Measurements from ENCODE around the gene LEAP2.

LEAP2 gene

DNA sequence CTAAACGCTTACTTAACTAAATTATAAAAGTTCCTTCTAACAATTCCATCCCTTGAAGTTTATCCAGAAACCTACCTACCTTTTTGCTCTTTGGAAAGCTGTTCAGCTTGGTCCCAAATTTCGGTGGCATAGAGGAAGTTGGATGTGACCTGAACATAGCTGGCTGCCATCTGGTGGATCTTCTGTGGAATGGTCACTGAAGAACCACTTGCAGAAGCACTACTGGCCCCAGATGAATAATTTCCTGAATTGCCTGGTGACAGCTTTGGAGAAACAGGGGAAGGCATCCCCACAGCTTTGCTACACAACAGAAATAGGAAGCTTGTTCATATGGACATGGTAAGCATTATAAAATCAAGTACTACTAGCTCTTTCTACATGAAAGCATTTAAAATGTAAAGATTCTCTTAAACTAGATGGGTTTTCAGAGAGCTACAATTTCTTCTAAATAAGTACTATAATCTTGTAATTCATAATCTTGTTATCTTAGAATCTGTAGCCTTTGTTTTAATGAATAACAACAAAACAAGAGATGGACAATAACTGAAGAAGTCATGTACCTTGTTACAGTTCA lies 9.9 kb downstream of the LEAP2 start:
- Histone ChIP-seq H3K27ac (ENCODE audit: low read depth, low read length) (no peak overlapping the region), H3K4me3 (ENCODE audit: low read length) (no peak overlapping the region), H3K9me3 (ENCODE audit: insufficient read depth, low read depth, low read length) (no peaks in the 10 kb centered on the region), H3K4me1 (ENCODE audit: insufficient read depth, low read length) (no peaks in the 10 kb centered on the region), H3K36me3 (ENCODE audit: insufficient read depth, low read length) (peaks cover 100% of the 10 kb centered on the region), H3K9ac (ENCODE audit: low read depth, low read length) (no peak overlapping the region), H3K27me3 (ENCODE audit: insufficient read depth, low read length) (no peaks in the 10 kb centered on the region)
- WGBS: 94% methylated on average over 2 of the region's 2 CpGs

DNA sequence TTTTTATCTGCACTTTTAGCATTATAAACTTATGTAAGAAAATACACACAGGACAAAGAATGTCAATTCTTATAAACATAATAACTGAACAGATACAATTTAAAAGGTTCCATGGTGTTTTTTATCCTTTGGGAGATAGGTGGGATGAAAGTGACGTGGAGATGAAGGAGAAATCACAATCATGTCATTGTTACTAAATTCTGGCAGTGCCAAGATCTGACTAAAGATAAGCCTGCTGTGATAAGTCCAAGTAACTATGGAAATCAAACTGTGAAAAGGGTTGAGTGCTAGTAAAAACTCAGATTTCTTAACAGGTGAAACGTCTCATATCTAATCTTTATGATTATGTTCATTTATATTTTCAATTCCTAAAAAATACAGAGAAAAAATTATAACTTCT lies 11.1 kb downstream of the LEAP2 start:
- Histone ChIP-seq H3K9ac (ENCODE audit: low read depth, low read length) (no peak overlapping the region), H3K27me3 (ENCODE audit: insufficient read depth, low read length) (no peaks in the 10 kb centered on the region), H3K27ac (ENCODE audit: low read depth, low read length) (no peak overlapping the region), H3K4me3 (ENCODE audit: low read length) (no peak overlapping the region), H3K4me1 (ENCODE audit: insufficient read depth, low read length) (no peaks in the 10 kb centered on the region), H3K36me3 (ENCODE audit: insufficient read depth, low read length) (peaks cover 100% of the 10 kb centered on the region), H3K9me3 (ENCODE audit: insufficient read depth, low read depth, low read length) (no peaks in the 10 kb centered on the region)
- 89% methylated on average over 1 of the region's 2 CpGs for WGBS

DNA sequence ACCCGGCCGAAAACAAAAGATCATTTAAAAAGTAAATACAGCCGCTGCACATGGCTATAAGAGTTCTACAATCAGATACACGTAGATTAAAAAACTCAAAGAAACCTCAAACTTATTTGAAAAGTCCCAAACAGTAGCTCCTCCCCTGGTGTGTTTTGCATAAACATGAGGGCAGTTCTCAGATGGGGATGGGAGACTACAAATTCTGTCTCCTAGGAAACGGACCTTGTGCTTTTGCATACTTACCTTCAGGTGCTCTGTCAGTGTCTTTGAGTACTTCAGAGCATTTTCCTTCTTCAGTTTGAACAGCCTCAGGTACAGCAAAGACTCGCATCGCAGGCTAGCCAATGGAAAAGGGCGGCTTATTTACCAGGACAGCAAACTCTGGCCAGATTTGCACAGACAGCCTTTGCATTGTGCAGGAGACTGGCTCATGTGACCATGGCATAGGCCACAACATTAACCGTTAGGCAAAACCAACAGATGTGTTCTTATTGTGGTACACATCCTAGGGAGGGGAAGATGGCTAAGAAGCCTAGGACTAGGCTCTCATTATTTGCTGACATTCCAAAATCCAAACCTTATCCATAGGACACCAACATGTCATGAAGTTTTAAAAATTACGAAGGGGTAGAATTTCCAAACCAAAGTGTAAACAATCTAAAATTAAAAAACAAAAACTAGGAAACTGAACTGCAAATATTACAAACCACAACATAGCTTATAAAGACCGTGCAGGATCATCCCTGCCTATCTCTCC lies 12.8 kb downstream of the LEAP2 start:
- Histone ChIP-seq H3K4me3 (ENCODE audit: low read length) (no peak overlapping the region), H3K9me3 (ENCODE audit: insufficient read depth, low read depth, low read length) (no peaks in the 10 kb centered on the region), H3K27ac (ENCODE audit: low read depth, low read length) (no peak overlapping the region), H3K27me3 (ENCODE audit: insufficient read depth, low read length) (no peaks in the 10 kb centered on the region), H3K36me3 (ENCODE audit: insufficient read depth, low read length) (peaks cover 100% of the 10 kb centered on the region), H3K9ac (ENCODE audit: low read depth, low read length) (no peak overlapping the region), H3K4me1 (ENCODE audit: insufficient read depth, low read length) (no peaks in the 10 kb centered on the region)
- WGBS: 95% methylated on average over 11 of the region's 11 CpGs

DNA sequence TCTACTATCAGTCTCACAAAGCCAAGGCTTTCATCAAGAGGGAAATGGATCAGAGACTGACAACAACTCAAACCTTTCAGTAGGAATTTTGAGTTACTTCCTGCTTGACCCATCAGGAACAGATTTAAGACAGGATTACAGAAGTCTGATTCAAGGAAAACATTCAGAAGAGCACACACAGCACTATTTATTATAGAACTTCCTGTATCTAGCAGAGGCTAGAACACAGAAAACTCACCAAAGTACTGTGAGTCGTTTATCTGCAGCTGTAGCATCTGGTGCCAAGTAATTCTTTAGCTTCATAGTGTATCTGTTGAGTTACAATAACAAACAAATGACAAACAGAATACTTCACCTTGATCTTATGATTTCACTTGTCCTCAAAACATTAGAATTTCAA lies 13.8 kb downstream of the LEAP2 start:
- Histone ChIP-seq H3K9ac (ENCODE audit: low read depth, low read length) (no peak overlapping the region), H3K9me3 (ENCODE audit: insufficient read depth, low read depth, low read length) (no peaks in the 10 kb centered on the region), H3K36me3 (ENCODE audit: insufficient read depth, low read length) (peaks cover 100% of the 10 kb centered on the region), H3K4me1 (ENCODE audit: insufficient read depth, low read length) (no peaks in the 10 kb centered on the region), H3K4me3 (ENCODE audit: low read length) (no peak overlapping the region), H3K27me3 (ENCODE audit: insufficient read depth, low read length) (no peaks in the 10 kb centered on the region), H3K27ac (ENCODE audit: low read depth, low read length) (no peak overlapping the region)
- 95% methylated on average over 1 of the region's 1 CpG for WGBS

DNA sequence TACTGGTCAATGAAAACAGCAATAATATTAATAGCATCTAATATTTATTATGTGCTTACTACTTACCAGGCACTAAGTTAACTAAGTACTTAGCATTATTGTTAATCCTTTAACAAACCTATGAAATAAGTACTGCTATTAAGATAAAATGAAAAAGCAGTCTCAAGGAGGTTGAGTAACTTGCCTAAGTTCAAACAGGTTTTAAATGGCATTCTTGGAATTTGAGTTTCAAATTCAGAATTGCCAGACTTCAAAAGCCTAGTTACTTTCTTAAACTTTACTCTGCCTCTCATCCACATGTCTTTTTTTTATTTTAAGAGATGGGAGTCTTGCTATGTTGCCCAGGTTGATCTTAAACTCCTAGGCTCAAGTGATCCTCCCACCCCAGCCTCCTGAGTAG lies 16.0 kb downstream of the LEAP2 start:
- Histone ChIP-seq H3K4me3 (ENCODE audit: low read length) (no peak overlapping the region), H3K27ac (ENCODE audit: low read depth, low read length) (no peak overlapping the region), H3K36me3 (ENCODE audit: insufficient read depth, low read length) (peaks cover 98% of the 10 kb centered on the region)

DNA sequence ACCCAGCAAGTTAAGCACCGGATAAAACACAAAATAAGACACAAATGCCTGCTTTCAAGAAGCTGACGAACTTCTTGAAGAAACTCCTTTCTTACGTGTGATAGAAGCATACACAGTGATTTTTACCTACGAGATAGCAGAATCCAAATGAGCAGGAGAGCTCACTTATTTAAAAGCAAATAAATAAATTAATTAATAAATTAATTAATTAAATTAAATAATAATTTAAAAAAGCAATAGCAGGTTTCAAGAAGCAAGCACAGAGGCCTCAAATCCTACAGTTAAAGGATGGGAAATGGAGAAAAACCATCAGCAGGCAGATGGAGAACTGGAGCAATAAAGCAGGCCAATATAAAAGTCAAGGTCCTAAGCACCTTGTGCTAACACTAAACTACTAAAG lies 17.3 kb downstream of the LEAP2 start:
- Histone ChIP-seq H3K9me3 (ENCODE audit: insufficient read depth, low read depth, low read length) (no peaks in the 10 kb centered on the region), H3K36me3 (ENCODE audit: insufficient read depth, low read length) (peaks cover 99% of the 10 kb centered on the region), H3K9ac (ENCODE audit: low read depth, low read length) (no peak overlapping the region), H3K27me3 (ENCODE audit: insufficient read depth, low read length) (no peaks in the 10 kb centered on the region), H3K27ac (ENCODE audit: low read depth, low read length) (no peak overlapping the region), H3K4me3 (ENCODE audit: low read length) (no peak overlapping the region), H3K4me1 (ENCODE audit: insufficient read depth, low read length) (no peaks in the 10 kb centered on the region)
- WGBS: 97% methylated on average over 4 of the region's 4 CpGs

More for the DNA sequence above, 16.0 kb downstream of the LEAP2 start:
- Histone ChIP-seq H3K27me3 (ENCODE audit: insufficient read depth, low read length) (no peaks in the 10 kb centered on the region), H3K4me1 (ENCODE audit: insufficient read depth, low read length) (no peaks in the 10 kb centered on the region), H3K9ac (ENCODE audit: low read depth, low read length) (no peak overlapping the region), H3K9me3 (ENCODE audit: insufficient read depth, low read depth, low read length) (no peaks in the 10 kb centered on the region)

DNA sequence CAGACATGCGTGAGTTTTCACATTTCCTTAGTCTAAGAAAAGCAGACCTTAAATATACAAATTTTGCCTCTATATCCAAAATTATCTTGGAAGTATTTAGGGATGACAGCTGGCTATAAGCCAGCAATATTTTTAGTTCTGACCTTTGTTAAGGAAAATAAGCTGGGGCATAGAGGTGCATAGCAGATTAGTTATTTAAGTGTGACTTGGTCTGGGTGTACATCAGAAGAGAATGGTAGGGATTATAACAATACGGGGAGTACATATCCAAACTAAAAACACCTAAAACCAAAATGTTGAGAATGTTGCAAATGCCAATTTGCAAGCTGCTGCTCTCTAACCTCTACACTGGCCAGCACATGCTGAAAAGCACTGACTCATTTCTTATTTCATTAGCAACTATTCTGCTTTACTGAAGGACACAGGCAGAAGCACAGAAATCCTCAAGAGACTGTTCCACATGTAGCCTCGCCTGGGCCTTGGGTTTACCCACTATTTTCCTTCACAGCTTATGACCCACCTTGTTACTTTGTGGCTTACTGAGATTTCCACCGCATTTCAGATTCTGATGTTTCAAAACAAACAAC lies 22.3 kb downstream of the LEAP2 start:
- H3K27me3 ChIP-seq (ENCODE audit: insufficient read depth, low read length): no peaks in the 10 kb centered on the region
- H3K27ac ChIP-seq (ENCODE audit: low read depth, low read length): no peak overlapping the region
- 97% methylated on average over 4 of the region's 4 CpGs for WGBS
- no peak overlapping the region for H3K9ac ChIP-seq (ENCODE audit: low read depth, low read length)
- H3K4me3 ChIP-seq (ENCODE audit: low read length): no peak overlapping the region
- H3K36me3 ChIP-seq (ENCODE audit: insufficient read depth, low read length): peaks cover 93% of the 10 kb centered on the region
- H3K9me3 ChIP-seq (ENCODE audit: insufficient read depth, low read depth, low read length): no peaks in the 10 kb centered on the region
- H3K4me1 ChIP-seq (ENCODE audit: insufficient read depth, low read length): no peaks in the 10 kb centered on the region

DNA sequence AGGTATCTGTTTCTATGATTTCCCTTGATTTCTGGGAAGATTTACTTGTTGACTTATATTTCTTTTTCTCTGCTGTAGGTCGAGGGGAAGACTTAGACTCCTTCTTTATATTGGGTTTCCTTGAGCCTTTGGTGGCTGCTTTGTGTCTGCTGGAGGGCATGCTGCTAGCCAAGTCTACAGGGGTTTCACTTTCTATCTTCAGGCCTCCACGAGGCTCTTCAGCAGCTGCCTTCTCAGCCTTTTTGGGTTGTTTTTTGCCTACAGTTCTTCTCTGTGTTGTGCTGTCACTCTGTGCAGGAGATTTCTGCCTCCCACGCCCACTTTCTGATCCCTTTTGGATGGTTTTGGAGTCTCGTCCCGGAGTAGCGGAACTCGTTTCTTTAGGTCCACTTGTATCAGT lies 23.2 kb downstream of the LEAP2 start:
- Histone ChIP-seq H3K36me3 (ENCODE audit: insufficient read depth, low read length) (peaks cover 93% of the 10 kb centered on the region), H3K27me3 (ENCODE audit: insufficient read depth, low read length) (no peaks in the 10 kb centered on the region), H3K4me3 (ENCODE audit: low read length) (no peak overlapping the region), H3K4me1 (ENCODE audit: insufficient read depth, low read length) (no peaks in the 10 kb centered on the region), H3K9me3 (ENCODE audit: insufficient read depth, low read depth, low read length) (no peaks in the 10 kb centered on the region), H3K9ac (ENCODE audit: low read depth, low read length) (no peak overlapping the region), H3K27ac (ENCODE audit: low read depth, low read length) (no peak overlapping the region)
- 93% methylated on average over 7 of the region's 7 CpGs for WGBS

DNA sequence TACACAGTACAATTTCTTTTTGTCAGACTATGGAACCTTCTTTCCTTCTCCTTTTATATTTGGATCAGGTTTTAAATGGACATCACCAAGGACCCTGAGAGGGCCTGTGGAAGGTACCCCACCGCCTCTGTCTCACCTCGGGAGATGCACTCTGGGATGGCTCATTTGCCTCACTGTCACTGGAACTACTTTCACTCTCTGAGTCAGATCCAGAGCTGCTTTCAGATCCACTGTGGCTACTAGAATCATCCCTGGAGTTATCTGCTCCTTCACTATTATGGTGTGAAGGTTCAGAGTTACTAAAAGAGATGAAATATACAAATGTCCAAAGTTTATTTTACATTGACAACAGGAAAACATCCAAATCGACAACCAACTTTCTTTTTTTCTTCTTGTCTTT lies 24.6 kb downstream of the LEAP2 start:
- Histone ChIP-seq H3K27me3 (ENCODE audit: insufficient read depth, low read length) (no peaks in the 10 kb centered on the region), H3K4me3 (ENCODE audit: low read length) (no peak overlapping the region), H3K9ac (ENCODE audit: low read depth, low read length) (no peak overlapping the region), H3K4me1 (ENCODE audit: insufficient read depth, low read length) (no peaks in the 10 kb centered on the region), H3K9me3 (ENCODE audit: insufficient read depth, low read depth, low read length) (no peaks in the 10 kb centered on the region), H3K36me3 (ENCODE audit: insufficient read depth, low read length) (peaks cover 90% of the 10 kb centered on the region), H3K27ac (ENCODE audit: low read depth, low read length) (no peak overlapping the region)
- WGBS: 87% methylated on average over 3 of the region's 3 CpGs

DNA sequence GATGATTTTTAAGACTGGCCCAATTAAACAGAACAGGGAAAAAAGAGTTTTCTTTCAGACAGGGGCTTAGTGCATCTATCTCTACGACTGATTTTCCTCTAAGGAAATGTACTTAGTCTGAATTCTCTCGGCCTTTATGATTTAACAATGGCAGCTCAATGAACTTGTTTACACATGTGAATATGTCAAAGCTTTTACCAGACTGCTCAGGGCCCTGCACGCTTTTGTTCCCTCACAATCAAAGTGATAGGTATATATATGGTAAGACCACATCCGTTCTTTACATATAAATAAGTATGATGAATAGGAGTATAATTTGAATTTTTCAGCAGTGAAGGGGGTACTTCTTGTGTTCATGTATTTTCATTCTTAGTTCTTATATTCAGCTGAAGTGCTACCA lies 27.6 kb downstream of the LEAP2 start:
- Histone ChIP-seq H3K9ac (ENCODE audit: low read depth, low read length) (no peak overlapping the region), H3K27me3 (ENCODE audit: insufficient read depth, low read length) (no peaks in the 10 kb centered on the region), H3K36me3 (ENCODE audit: insufficient read depth, low read length) (peaks cover 76% of the 10 kb centered on the region), H3K9me3 (ENCODE audit: insufficient read depth, low read depth, low read length) (no peaks in the 10 kb centered on the region), H3K27ac (ENCODE audit: low read depth, low read length) (no peak overlapping the region), H3K4me1 (ENCODE audit: insufficient read depth, low read length) (no peaks in the 10 kb centered on the region), H3K4me3 (ENCODE audit: low read length) (no peak overlapping the region)
- WGBS: 98% methylated on average over 3 of the region's 4 CpGs

DNA sequence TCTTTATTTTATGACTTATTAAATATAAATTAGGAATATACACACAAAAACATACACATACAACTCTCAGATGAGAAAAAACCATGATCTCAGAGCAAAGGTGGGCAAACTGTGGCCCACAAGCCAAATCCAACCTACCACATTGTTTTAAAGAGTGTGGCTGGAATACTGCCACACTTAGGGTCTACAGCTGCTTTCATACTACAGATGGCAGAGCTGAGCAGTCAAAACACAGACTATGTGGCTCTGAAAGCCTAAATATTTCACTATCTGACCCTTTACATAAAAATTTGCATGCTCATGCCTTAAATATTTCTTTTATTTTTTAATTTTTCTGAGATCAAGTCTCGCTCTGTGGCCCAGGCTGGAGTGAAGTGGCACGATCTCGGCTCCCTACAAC lies 28.3 kb downstream of the LEAP2 start:
- Histone ChIP-seq H3K36me3 (ENCODE audit: insufficient read depth, low read length) (peaks cover 69% of the 10 kb centered on the region), H3K27me3 (ENCODE audit: insufficient read depth, low read length) (no peaks in the 10 kb centered on the region), H3K9me3 (ENCODE audit: insufficient read depth, low read depth, low read length) (no peaks in the 10 kb centered on the region), H3K4me3 (ENCODE audit: low read length) (no peak overlapping the region), H3K9ac (ENCODE audit: low read depth, low read length) (no peak overlapping the region), H3K27ac (ENCODE audit: low read depth, low read length) (no peak overlapping the region), H3K4me1 (ENCODE audit: insufficient read depth, low read length) (no peaks in the 10 kb centered on the region)
- WGBS: 97% methylated on average over 3 of the region's 3 CpGs

Measured in HUES64 (cell line).